SK-N-MC (cell line): ENCODE data around the gene IGF1R.

ENCODE experiments used
- DNase-seq: peaks from one replicate; pipeline ENCODE4 v3.0.0-alpha.2; 2011; ENCODE audit warnings: low read depth, low spot score
- H3K27ac ChIP-seq: fragments of 200-600 bp; sonication (generic); 2 replicates; pipeline ENCODE4 v1.5.1; 2016; ENCODE audit warnings: mixed run types
- H3K36me3 ChIP-seq: fragments of 200-600 bp; sonication (generic); 2 replicates; pipeline ENCODE4 v1.6.1; 2017; ENCODE audit warnings: antibody characterized with exemption, low read length, mixed read lengths; ENCODE audit not compliant: insufficient read depth
- H3K4me3 ChIP-seq: fragments of 200-600 bp; sonication (generic); 2 replicates; pipeline ENCODE4 v1.5.1; 2016
- H3K9ac ChIP-seq: fragments of 200-600 bp; sonication (generic); 2 replicates; pipeline ENCODE4 v1.8.0; 2017; ENCODE audit warnings: mixed run types, mixed read lengths; ENCODE audit not compliant: insufficient read length
- H3K9me3 ChIP-seq: fragments of 200-600 bp; sonication (generic); 2 replicates; pipeline ENCODE4 v1.6.1; 2017; ENCODE audit warnings: low read depth, mild to moderate bottlenecking, antibody characterized with exemption, low read length, moderate library complexity, mixed read lengths
- EZH2 ChIP-seq: fragments of 200-600 bp; sonication (generic); IDR thresholded peaks from one replicate; pipeline ENCODE4 v1.6.1; 2017; ENCODE audit warnings: antibody characterized with exemption
- FOXP2 ChIP-seq: optimal IDR thresholded peaks from 2 replicates; pipeline ENCODE3; 2011; ENCODE audit warnings: mild to moderate bottlenecking, moderate library complexity; ENCODE audit not compliant: insufficient read depth; ENCODE audit errors: extremely low read length, control extremely low read depth
- POLR2AphosphoS5 ChIP-seq: IDR thresholded peaks from 2 replicates; pipeline ENCODE4 v1.6.1; 2012; ENCODE audit warnings: mild to moderate bottlenecking, low read depth, low read length, borderline replicate concordance

IGF1R gene

DNA sequence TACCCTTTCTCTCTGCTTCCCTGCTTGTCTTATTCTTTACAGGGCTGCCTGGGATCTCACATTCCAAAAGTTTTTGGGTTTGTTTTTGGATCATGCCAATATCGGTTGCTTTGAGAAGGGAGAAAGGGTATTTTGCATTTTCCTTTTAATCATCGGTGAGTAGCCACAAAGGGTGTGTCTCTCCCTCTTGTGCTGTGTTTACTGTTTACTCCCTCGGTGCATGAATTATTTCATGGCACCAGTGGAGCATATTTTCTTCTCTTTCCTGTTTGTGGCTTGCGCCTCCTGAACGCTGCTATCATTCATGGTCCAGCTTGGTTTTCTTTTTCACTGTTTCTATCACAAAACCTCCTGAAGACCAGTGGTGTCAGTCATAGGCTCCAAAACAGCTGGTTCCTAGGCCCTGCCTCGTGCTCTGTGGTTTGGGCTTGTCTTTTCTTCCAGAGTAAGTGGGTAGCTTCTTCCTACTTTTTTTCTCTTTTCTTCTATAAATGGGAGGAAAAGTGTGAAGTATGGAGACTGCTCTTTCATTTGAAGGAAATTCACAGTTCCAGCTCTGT, 54.9 kb downstream of the IGF1R start:
- no peak overlapping the region for H3K27ac ChIP-seq
- no peak overlapping the region for H3K4me3 ChIP-seq
- no peak for DNase-seq
- H3K36me3 ChIP-seq = peaks cover 6% of the 10 kb centered on the region; the same call in 1 of the 2 replicates
- no peaks in the 10 kb centered on the region for H3K9me3 ChIP-seq
- TF ChIP-seq POLR2AphosphoS5 = no peak
- no peak for TF ChIP-seq FOXP2
- no peak for TF ChIP-seq EZH2
- no peak overlapping the region for H3K9ac ChIP-seq

DNA sequence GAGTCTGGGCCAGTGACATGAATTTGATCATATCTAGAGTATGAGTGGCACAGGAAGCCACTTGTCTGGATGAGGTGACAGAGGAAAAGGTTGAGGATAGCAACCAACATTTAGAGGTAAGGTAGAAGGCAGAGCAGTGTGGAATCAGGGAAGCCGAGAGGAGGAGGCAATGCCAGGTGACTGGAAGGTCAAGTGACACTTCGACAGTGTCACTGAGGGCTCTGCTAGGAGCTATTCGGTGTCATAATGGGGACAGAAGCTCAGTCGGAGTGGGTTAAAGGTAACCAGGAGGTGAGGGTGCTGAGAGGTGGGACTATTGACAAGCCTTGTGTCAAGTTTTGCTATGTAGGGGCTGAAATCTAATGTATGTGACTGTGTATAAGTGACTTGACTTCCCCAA, 56.7 kb downstream of the IGF1R start:
- Histone ChIP-seq H3K27ac (no peak overlapping the region), H3K36me3 (peaks cover 9% of the 10 kb centered on the region; the same call in 1 of the 2 replicates), H3K9ac (no peak overlapping the region), H3K9me3 (no peaks in the 10 kb centered on the region), H3K4me3 (no peak overlapping the region)
- DNase-seq = no peak
- TF ChIP-seq POLR2AphosphoS5 (no peak), EZH2 (no peak), FOXP2 (no peak)

DNA sequence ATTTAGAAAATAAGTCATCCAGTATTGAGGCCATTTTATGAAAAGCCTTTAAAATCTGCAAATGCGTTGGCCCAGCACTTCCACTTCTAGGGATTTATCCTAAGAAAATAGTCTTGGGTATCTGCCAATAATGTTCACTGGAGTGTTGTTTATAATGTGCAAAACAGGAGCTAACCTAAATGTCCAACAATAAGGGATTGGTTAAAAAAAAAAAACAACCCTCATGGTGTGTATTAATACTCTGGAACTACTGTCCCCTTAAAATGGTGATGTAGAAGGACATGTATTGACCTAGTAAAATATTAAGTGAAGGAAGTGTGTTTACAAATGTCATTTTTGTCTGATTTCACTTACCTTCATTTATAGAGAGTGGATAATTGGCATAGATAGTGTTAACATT, 58.0 kb downstream of the IGF1R start:
- no peak overlapping the region for H3K4me3 ChIP-seq

DNA sequence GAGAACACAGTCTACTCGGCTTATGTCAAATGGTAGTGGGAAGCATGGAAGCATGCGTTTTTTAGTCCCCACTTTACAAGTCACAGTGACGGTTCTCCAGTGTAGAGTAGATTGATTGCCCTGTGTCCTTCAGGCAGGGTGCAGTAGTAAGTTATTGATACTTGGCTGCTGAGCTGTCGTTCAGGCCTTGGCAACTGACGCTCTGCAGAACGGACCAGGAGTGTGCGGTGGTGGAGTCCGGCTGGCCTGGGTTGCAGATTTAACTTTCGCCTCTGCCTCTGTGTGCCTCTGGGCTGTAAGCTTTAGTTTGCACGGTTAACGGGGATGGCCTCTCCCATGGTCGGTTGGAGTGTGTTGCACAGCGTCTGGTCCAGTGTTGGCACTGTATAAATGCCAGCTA, 58.6 kb downstream of the IGF1R start:
- no peak overlapping the region for H3K9ac ChIP-seq
- TF ChIP-seq FOXP2 = no peak
- TF ChIP-seq POLR2AphosphoS5 = no peak
- TF ChIP-seq EZH2 = no peak
- H3K27ac ChIP-seq = no peak overlapping the region
- no peaks in the 10 kb centered on the region for H3K9me3 ChIP-seq
- H3K36me3 ChIP-seq = peaks cover 15% of the 10 kb centered on the region
- H3K4me3 ChIP-seq = no peak overlapping the region
- no peak for DNase-seq

More for the DNA sequence above, 58.0 kb downstream of the IGF1R start:
- no peak for DNase-seq
- H3K9ac ChIP-seq = no peak overlapping the region
- no peaks in the 10 kb centered on the region for H3K9me3 ChIP-seq
- TF ChIP-seq POLR2AphosphoS5 = no peak
- TF ChIP-seq FOXP2 = no peak
- no peak for TF ChIP-seq EZH2
- H3K27ac ChIP-seq = no peak overlapping the region
- peaks cover 15% of the 10 kb centered on the region; the same call in 1 of the 2 replicates for H3K36me3 ChIP-seq

DNA sequence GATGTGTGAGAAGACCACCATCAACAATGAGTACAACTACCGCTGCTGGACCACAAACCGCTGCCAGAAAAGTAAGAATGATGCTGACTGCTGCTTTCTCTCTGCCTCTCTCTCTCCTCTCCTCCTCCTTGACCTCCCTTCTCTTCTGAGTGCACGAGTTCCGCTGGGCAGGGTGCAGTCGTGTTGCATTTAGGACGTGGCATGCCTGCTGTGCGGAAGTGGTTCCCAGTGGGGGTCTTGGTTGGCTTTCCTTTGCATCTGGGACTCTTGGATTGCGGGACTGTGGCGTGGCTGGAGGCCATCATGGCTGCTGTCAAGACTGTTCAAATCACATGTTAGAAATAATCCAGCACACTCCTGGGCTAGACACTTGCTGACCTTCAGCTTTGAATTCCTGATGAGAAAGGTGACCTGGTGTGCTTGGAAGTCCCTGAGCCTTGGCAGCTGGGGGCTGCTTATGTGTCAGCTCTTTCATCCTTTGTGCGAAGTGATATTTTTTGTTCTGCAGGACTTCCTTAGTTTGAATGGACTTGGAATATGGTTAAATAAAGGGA, 59.8 kb downstream of the IGF1R start:
- Histone ChIP-seq H3K4me3 (no peak overlapping the region), H3K36me3 (peaks cover 15% of the 10 kb centered on the region), H3K27ac (no peak overlapping the region), H3K9me3 (no peaks in the 10 kb centered on the region), H3K9ac (no peak overlapping the region)
- no peak for DNase-seq
- TF ChIP-seq EZH2 (no peak), FOXP2 (no peak), POLR2AphosphoS5 (no peak)

DNA sequence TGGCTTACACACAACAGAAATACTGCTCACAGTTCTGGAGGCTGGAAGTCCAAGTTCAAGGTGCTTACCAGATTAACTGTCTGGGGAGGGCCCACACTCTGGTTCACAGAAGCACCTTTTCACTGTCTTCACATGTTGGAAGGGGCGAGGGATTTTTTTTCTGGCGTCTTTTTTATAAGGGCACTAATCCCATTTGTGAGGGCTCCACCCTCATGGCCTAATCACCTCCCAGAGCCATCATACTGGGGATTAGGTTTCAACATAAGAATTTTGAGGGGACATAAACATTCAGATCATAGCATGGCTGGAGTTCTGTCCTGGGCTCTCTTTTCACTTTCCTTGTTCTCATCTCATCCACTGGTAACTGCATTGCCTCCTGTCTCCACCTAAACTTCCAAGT, 63.5 kb downstream of the IGF1R start:
- Histone ChIP-seq H3K36me3 (peaks cover 15% of the 10 kb centered on the region), H3K9me3 (no peaks in the 10 kb centered on the region), H3K27ac (no peak overlapping the region), H3K4me3 (no peak overlapping the region), H3K9ac (no peak overlapping the region)
- TF ChIP-seq POLR2AphosphoS5 (no peak), EZH2 (no peak), FOXP2 (no peak)
- DNase-seq = no peak

DNA sequence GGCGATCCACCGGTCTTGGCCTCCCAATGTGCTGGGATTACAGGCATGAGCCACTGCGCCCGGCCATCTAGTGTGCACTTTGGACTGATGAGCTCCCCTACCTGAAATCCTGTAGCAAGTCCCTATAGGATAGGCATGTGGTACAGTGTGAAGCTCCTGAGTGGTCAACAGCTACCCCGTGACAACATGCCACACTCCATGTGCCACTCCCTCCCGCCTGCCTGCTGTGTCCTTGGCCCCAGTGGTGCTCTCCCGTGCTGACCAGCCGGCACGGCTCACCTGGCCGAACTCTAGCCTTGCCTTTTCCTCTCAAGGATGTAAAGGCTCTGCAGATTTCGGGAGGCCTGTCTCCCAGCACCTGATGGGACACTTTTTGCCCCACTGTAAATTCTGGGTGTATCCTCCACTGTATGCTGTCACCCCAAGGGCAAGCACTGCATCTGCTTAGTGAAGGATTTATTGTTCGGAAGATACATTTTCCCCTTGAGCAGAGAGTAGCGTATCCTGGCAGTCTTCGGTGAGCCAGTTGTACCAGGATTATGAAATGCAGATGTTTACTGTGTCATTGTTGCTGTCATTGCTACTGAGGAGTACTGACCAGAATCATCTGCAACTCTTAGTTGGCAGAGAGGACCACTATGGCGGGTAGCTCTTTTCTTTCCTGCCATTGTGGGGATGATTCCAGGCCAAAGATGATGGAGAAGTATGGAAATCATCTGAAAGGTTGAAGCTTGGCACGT, 64.7 kb downstream of the IGF1R start:
- Histone ChIP-seq H3K9ac (no peak overlapping the region), H3K4me3 (no peak overlapping the region), H3K27ac (no peak overlapping the region), H3K36me3 (peaks cover 9% of the 10 kb centered on the region), H3K9me3 (no peaks in the 10 kb centered on the region)
- DNase-seq = no peak
- TF ChIP-seq FOXP2 = no peak
- no peak for TF ChIP-seq EZH2
- TF ChIP-seq POLR2AphosphoS5 = no peak

DNA sequence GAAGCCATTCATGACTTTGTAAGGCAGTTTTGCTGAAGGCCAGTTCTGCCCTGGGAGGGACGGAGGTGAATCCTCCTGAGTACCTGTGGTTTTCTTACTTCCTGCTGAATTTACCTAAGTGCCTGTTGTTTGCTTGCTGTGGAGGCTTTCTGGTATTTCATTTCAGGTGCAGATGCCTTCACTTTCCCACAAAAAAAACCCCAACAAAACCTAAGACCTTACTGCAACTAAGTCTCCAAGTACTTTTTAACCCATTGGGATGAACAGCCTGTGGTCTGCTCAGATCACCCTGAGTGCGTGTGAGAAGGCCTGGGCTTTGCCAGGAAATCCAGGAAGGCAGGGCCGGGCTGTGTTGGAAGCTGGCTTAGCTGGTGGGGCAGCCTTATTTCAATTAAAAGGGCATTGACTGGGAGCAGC, 65.3 kb downstream of the IGF1R start:
- Histone ChIP-seq H3K36me3 (peaks cover 9% of the 10 kb centered on the region), H3K27ac (no peak overlapping the region), H3K4me3 (no peak overlapping the region), H3K9ac (no peak overlapping the region), H3K9me3 (no peaks in the 10 kb centered on the region)
- no peak for TF ChIP-seq POLR2AphosphoS5
- no peak for TF ChIP-seq EZH2
- no peak for TF ChIP-seq FOXP2
- DNase-seq = no peak
